Thyroid gland (tissue), 4 donors: ENCODE data around the gene SPATA31D3.
"Not testable (repeated sequence)": the region's sequence is repeated elsewhere in the genome, so short reads cannot be mapped to it uniquely, and the experiment has no call there.

Source experiments
- CTCF ChIP-seq, 6 experiments: fragments of 200-600 bp in 3 of 6; fragments of 450-650 bp in 3 of 6; sonication (generic) in 3 of 6; IDR thresholded peaks; one replicate each; pipeline ENCODE4 v1.5.1; 2016 to 2019; ENCODE audit warnings: antibody characterized with exemption in 6 of 6, mild to moderate bottlenecking in 2 of 6, inconsistent platforms in 1 of 6, moderate library complexity in 1 of 6
- POLR2A ChIP-seq, 2 donors: fragments of 450-650 bp; IDR thresholded peaks; one replicate each; pipeline ENCODE4 v1.6.1; 2017; ENCODE audit warnings: antibody characterized with exemption in 2 of 2, mild to moderate bottlenecking in 2 of 2, moderate library complexity in 1 of 2

DNA sequence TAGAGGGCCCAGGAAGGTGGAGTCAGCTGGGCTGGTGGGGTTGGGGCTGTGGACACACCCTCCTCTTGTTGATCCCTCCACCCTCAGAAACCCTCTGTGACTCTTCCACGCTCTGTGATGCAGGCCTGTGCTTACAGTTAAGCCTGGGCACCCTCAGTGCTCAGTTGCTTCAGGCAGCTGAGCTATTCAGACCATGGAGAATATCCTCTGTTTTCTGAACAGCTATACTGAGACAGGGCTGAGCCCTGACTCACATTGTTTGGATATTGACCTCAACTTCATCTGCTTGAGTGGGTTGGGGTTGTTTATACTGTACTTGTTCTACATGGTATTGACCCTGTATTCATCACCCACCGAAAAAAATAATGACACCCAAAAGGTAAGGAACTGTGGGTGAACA lies at the start of gene SPATA31D3:
- TF ChIP-seq CTCF, POLR2A (IDR thresholded peaks at IDR 0.05): not testable (repeated sequence)
